RCC 7860 (cell line): ENCODE results near the gene OR1N2.
A peak's percentile ranks its signal among the peaks of the same experiment; 100 is the strongest.
"Not testable (repeated sequence)": the region's sequence is repeated elsewhere in the genome, so short reads cannot be mapped to it uniquely, and the experiment has no call there.

Experiments
- DNase-seq: peaks from one replicate; pipeline ENCODE4 v3.0.0-alpha.2; 2015; ENCODE audit warnings: low spot score
- FAIRE-seq: peaks from 2 replicates; lab custom pipeline; 2012; peaks lifted over from hg19 to GRCh38; lab: Jason Lieb, UNC

The OR1N2 gene, protein sequence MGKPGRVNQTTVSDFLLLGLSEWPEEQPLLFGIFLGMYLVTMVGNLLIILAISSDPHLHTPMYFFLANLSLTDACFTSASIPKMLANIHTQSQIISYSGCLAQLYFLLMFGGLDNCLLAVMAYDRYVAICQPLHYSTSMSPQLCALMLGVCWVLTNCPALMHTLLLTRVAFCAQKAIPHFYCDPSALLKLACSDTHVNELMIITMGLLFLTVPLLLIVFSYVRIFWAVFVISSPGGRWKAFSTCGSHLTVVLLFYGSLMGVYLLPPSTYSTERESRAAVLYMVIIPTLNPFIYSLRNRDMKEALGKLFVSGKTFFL

DNA sequence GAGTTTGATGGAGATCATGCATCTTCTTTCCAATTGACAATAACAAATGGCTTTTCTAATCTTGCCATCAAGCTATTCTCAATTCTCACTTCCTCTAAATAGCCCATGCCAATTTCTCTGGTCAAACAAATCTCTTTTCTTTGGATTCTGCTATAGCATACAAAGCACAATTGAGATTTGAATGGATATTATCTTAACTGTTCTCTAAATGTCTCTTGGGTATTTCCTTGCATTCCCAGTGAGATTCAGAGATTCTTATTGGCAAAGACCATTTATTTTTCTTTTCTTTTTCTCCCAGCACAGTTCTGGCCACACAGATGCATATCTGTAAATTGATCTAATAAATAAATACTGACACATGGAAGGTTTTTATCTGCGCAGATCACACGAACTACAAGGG is at the start of gene OR1N2:
OR1N2 (plus strand) TSS at position 301 of the 400 bp plus-strand sequence. CDS start 100 bp downstream, outside the sequence.
- FAIRE-seq: no peak
- no peak for DNase-seq

- FAIRE-seq (no peak), DNase-seq (no peak)
These were observed 45.9 kb upstream of the OR1N2 start for GRCh38 chr9:122506964-122507363.

DNA sequence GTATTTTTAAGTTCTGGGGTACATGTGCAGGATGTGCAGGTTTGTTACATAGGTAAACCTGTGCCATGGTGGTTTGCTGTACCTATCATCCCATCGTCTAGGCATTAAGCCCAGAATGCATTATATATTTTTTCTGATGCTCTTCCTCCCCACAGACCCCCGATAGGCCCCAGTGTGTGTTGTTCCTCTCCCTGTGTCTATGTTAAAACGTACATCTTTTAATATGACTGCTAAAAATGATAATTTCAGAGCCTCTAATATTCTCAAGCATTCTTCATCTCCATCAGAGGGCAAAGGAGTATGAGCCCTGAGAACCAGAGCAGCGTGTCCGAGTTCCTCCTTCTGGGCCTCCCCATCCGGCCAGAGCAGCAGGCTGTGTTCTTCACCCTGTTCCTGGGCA is 42.4 kb upstream of the OR1N2 start, which contains the start of gene OR1J2:
OR1J2 (plus strand) TSS at position 301 of the 400 bp plus-strand sequence; CDS start at position 301, 0 bp downstream.
- FAIRE-seq: no peak
- DNase-seq: no peak

DNA sequence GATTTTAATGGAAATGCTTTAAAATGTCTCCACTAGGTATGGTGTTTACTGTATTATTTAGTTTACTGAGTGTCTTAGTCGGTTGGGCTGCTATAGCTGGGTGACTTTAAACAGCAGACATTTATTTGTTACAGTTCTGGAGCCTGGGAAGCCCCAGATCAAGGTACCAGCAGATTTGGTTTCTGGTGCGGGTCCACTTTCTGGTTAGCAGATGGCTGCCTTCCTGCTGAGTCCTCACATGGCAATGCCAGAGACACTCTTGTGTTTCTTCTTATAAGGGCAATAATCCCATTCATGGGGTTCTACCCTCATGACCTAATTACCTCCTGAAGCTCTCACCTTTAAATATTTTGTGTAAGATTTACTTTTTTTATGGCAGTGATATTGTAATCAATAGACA is 34.7 kb upstream of the OR1N2 start:
- DNase-seq (no peak), FAIRE-seq (no peak)

- no peak for DNase-seq
- no peak for FAIRE-seq
These were observed 34.1 kb upstream of the OR1N2 start, which contains the start of gene OR1J4 for GRCh38 chr9:122518841-122519240. Gene OR1J4 (plus strand): TSS chr9:122519141. CDS start chr9:122519141, 0 bp downstream.

DNA sequence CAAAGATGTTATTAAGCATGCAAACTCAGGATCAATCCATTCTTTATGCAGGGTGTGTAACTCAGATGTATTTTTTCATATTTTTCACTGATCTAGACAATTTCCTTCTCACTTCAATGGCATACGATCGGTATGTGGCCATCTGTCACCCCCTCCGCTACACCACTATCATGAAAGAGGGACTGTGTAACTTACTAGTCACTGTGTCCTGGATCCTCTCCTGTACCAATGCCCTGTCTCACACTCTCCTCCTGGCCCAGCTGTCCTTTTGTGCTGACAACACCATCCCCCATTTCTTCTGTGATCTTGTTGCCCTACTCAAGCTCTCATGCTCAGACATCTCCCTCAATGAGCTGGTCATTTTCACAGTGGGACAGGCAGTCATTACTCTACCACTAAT is 33.5 kb upstream of the OR1N2 start:
- no peak for FAIRE-seq
- no peak for DNase-seq

DNA sequence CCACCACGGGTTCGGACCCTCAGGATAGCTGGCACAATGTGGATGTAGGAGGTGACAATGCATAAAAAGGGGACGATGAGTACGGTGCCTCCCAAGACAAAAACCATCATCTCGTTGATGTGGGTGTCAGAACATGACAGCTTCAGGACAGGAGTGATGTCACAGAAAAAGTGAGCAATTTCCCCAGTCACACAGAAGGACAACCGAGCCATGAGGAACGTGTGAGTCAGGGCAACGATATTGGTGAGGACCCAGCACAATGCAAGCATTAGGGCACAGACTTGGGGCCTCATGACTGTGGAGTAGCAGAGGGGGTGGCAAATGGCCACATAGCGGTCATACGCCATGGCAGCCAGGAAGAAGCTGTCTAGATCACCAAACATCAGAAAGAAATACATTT is 26.3 kb upstream of the OR1N2 start:
- no peak for FAIRE-seq
- no peak for DNase-seq

DNA sequence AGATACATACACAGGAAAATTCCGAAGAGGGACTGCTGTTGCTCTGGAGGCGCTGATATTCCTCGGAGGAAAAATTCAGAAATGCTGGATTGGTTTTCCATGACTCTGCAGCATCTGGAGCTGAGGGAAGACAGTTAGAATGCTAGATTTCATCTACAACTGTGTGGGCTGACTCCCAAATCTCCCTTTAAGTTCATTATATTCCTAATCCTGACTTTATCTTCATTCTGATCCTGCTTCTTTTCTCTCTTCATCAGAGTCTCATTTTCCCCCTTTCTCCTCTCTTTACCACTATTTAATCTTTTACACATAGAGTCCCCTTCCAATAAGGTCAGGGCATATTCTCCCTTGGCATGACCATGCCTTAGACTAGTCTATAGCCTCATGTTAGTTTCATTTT is 25.7 kb upstream of the OR1N2 start, which contains the start of gene OR1N1:
OR1N1 (minus strand) TSS at position 101 of the 400 bp plus-strand sequence; CDS start at position 101, 0 bp downstream.
- FAIRE-seq: no peak
- DNase-seq: no peak

GRCh38 chr9:122531157-122531556 is 21.8 kb upstream of the OR1N2 start:
- FAIRE-seq, DNase-seq: not testable (repeated sequence)

DNA sequence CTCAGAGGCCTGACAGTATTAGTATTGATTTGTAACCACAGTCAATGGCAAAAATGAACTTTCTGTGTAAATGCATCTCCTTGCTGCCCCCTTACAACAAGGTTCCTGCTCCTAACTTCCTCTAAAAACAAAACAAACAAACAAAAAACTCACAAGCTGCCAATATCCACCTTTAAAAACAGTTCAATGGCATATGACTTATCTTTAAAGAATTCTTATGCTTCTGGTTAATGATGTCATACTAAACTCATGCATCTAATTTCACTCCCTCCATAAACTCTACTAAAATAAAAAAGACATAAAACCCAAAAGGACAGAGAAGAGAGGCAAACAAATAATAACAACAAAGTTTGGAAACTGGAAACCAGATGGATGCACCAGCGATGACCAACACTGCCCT is 16.8 kb upstream of the OR1N2 start:
- FAIRE-seq: no peak

DNA sequence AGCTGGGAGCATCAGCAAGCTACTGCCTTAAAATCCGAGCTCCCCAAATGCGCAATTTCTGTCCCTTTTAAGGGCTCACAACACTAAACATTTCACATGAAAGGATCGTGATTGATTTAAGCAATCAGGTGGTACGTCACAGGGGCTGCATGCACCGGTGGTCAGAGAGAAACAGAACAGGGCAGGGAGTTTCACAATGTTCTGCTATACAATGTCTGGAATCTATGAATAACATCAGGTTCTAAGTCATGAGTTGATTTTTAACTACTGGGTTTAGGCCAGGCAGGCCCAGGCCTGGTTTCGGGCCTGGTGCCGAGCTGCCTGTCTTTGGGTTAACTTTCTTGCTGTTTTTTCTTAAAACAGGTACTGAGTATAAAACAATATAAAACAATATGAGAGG is 15.8 kb upstream of the OR1N2 start:
- FAIRE-seq (peak; percentile 69), DNase-seq (peak; percentile 18)

More for the DNA sequence above, 16.8 kb upstream of the OR1N2 start:
- no peak for DNase-seq

DNA sequence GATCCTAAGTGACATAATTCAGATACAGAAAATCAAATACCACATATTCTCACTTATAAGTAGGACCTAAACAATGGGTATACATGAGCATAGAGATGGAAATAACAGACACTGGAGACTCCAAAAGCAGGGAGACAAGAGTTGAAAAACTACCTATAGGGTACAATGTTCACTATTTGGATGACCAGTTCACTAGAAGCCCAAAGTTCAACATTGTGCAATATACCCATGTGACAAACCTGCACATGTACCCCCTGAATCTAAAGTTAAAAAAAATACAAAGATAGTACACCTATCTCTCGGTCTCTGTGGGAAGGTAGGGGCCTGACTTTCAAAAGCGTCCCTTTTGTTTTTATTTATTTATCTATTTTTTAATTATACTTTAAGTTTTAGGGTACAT is 14.2 kb upstream of the OR1N2 start:
- FAIRE-seq (no peak), DNase-seq (no peak)

GRCh38 chr9:122546196-122546595 is 6.7 kb upstream of the OR1N2 start:
- FAIRE-seq (no peak), DNase-seq (no peak)

- no peak for DNase-seq
- no peak for FAIRE-seq
These were observed 1.5 kb upstream of the OR1N2 start for GRCh38 chr9:122551371-122551770.

DNA sequence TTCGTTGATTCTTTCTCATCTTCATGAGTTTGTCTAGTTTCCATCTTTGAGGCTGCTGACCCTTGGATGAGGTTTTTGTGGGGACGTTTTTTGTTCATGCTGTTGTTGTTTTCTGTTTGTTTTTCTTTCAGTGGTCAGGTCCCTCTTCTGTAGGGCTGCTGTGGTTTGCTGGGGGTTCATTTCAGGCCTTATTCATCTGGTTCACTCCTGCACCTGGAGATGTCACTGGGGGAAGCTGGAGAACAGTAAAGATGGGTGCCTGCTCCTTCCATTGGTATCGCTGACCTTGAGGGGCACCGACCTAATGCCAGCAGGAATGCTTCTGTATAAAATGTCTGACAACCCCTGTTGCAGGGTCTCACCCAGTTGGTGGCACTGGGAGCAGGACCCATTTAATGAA is 8.5 kb downstream of the OR1N2 start:
- DNase-seq (no peak), FAIRE-seq (no peak)

DNA sequence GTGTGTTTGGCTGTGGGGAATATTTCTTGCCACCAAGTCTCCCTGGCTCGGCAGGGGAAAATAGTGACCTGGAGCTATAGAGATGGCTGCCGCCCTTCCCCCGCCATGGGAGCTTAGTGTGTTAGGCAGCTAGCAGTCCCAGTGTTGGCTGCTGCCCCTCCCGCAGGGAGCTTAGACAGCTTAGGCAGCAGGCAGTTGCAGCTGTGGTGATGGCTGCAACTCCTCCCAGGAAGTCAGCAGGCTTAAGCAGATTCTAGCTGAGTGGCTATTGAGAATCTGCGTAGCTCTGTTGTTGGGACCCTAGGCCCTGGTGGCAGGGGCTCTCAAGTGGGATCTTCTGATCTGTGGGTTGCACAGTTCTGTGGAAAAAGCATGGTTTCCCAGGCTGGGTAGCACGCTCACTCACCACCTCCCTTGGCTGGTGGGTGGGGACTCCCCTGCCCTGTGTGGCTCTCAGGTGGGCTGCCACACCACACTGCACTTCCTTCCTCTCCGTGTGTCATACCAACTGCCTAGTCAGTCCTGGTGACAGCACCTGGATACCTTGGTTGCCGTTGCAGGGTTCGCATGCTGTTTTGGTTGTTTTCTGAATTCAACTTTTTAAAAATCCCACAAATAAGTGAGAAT is 9.3 kb downstream of the OR1N2 start:
- DNase-seq (no peak), FAIRE-seq (no peak)

GRCh38 chr9:122567901-122568300 is 15.0 kb downstream of the OR1N2 start:
- no peak for FAIRE-seq
- DNase-seq: no peak

GRCh38 chr9:122572456-122572855 is 19.5 kb downstream of the OR1N2 start:
- DNase-seq (no peak), FAIRE-seq (no peak)

- DNase-seq (no peak), FAIRE-seq (no peak)
These were observed 27.0 kb downstream of the OR1N2 start for GRCh38 chr9:122579874-122580273.

DNA sequence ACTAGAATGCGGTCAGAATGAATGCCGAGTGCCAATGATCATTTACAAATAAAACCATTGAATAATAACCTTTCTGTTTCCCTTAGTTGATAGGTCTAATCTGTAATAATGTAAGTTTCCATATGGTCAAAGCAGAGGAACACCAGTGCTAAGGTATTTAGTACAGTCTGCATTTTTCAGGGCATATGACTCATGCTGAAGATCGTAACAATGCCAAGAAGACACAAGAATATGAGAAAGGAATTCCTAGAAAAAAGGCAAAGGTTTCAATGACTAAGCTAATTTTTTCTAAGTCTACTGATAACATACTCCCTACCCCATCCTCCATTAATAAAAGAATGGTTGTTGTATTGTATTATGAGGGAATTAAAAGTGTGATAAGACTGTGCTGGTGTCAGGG is 27.4 kb downstream of the OR1N2 start:
- DNase-seq (peak; percentile 63), FAIRE-seq (peak; percentile 85)

DNA sequence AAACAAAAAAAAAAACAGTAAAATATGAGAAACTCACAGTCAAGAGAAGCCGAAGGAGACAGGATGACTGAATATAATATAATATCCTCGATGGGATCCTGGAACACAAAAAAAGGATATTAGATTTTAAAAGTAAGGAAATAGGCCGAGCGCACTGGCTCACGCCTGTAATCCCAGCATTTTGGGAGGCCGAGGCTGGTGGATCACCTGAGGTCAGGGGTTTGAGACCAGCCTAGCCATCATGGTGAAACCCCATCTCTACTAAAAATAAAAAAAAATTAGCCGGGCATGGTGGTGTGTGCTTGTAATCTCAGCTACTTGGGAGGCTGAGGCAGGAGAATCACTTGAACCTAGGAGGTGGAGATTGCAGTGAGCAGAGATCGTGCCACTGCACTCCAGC is 30.4 kb downstream of the OR1N2 start, which contains the start of gene OR1L8:
OR1L8 (minus strand) TSS at position 101 of the 400 bp plus-strand sequence. CDS start 14,907 bp downstream, outside the sequence.
- not testable (repeated sequence) for DNase-seq, FAIRE-seq
